Measurements from ENCODE around the gene RPL39L.

Gene RPL39L

GRCh38 chr3:187077537-187077936, 61.8 kb downstream of the RPL39L start:
- TF ChIP-seq CTCF (IDR thresholded peaks at IDR 0.05; ENCODE audit: insufficient read depth, missing control alignments): no peak
- DNase-seq (ENCODE audit: insufficient read length, low spot score): no peak
- FAIRE-seq: no peak

- DNase-seq (ENCODE audit: insufficient read length, low spot score) (no peak), FAIRE-seq (no peak)
- TF ChIP-seq CTCF (IDR thresholded peaks at IDR 0.05; ENCODE audit: insufficient read depth, missing control alignments): no peak
These were observed 62.2 kb downstream of the RPL39L start for GRCh38 chr3:187077085-187077484.

- DNase-seq (ENCODE audit: insufficient read length, low spot score): no peak
- FAIRE-seq: no peak
These were observed 63.0 kb downstream of the RPL39L start for GRCh38 chr3:187076297-187076696.

GRCh38 chr3:187074846-187075245, 64.5 kb downstream of the RPL39L start:
- no peak for FAIRE-seq
- TF ChIP-seq CTCF (IDR thresholded peaks at IDR 0.05; ENCODE audit: insufficient read depth, missing control alignments): no peak

More at GRCh38 chr3:187076297-187076696, 63.0 kb downstream of the RPL39L start:
- TF ChIP-seq CTCF (IDR thresholded peaks at IDR 0.05; ENCODE audit: insufficient read depth, missing control alignments): no peak

GRCh38 chr3:187073581-187074098, 65.7 kb downstream of the RPL39L start:
- no peak for FAIRE-seq
- DNase-seq (ENCODE audit: insufficient read length, low spot score): no peak
- TF ChIP-seq CTCF (IDR thresholded peaks at IDR 0.05; ENCODE audit: insufficient read depth, missing control alignments): no peak

More at GRCh38 chr3:187074846-187075245, 64.5 kb downstream of the RPL39L start:
- DNase-seq (ENCODE audit: insufficient read length, low spot score): no peak

- DNase-seq (ENCODE audit: insufficient read length, low spot score) (no peak), FAIRE-seq (no peak)
- TF ChIP-seq CTCF (IDR thresholded peaks at IDR 0.05; ENCODE audit: insufficient read depth, missing control alignments): no peak
These were observed 66.8 kb downstream of the RPL39L start for GRCh38 chr3:187072511-187072910.

- DNase-seq (ENCODE audit: insufficient read length, low spot score) (no peak), FAIRE-seq (no peak)
- no peak for TF ChIP-seq CTCF (IDR thresholded peaks at IDR 0.05; ENCODE audit: insufficient read depth, missing control alignments)
These were observed 67.2 kb downstream of the RPL39L start for GRCh38 chr3:187072102-187072501.

Measured in D721Med (cell line).